GM12878 (cell line): ENCODE results near the gene STX4. TPM values are rescaled to one million over a fixed set of nuclear protein-coding genes. Genes with fewer than 3 reads are reported as not detected.

Experiments used
- ATAC-seq: fragments of 200-7000 bp; cut with Tn5 transposase; 3 replicates; pipeline ENCODE4 v1.9.1; 2020; ENCODE audit warnings: mild to moderate bottlenecking, moderate library complexity
- BruUV-seq: library from RNA; stranded (reverse); fragments of 400-500 nt; replicated peaks from 2 replicates; lab custom pipeline; 2021; lab: Mats Ljungman, UMichigan
- CTCF ChIA-PET: fragments of 300-600 bp; sonication (Branson Sonifier 250); formaldehyde crosslinking; extraction: SDS; loops from one replicate; lab custom pipeline; 2021; ENCODE audit warnings: inconsistent platforms; lab: Yijun Ruan, JAX
- POLR2A ChIA-PET: fragments of 350-600 bp; formaldehyde crosslinking; extraction: SDS; loops from one replicate; lab custom pipeline; 2021; ENCODE audit warnings: inconsistent platforms; lab: Charles Lee
- RAD21 ChIA-PET: fragments of 300-600 bp; sonication (Branson Sonifier 250); formaldehyde crosslinking; loops from one replicate; lab custom pipeline; 2023; ENCODE audit warnings: antibody characterized with exemption; ENCODE audit not compliant: unreplicated experiment; lab: Charles Lee
- SMC1A ChIA-PET: fragments of 300-600 bp; sonication (Branson Sonifier 250); formaldehyde crosslinking; loops from one replicate; lab custom pipeline; 2023; ENCODE audit not compliant: unreplicated experiment, uncharacterized antibody; lab: Charles Lee
- DNase-seq: peaks from one replicate; pipeline ENCODE4 v3.0.0-alpha.2; 2011; ENCODE audit warnings: low read depth, low spot score
- FAIRE-seq: peaks from 3 replicates; lab custom pipeline; 2011; peaks lifted over from hg19 to GRCh38; lab: Jason Lieb, UNC
- H2AFZ ChIP-seq: 2 replicates; pipeline ENCODE4 v1.6.0; 2011; ENCODE audit warnings: low read depth, low read length, control low read depth; ENCODE audit not compliant: control insufficient read depth
- H3K27ac ChIP-seq: 2 replicates; pipeline ENCODE4 v1.5.1; 2011; ENCODE audit warnings: control low read depth; ENCODE audit not compliant: control insufficient read depth, insufficient read depth
- H3K27me3 ChIP-seq, 2 experiments: replicated peaks in 1 of 2; 2 replicates each; pipeline versions ENCODE4 v1.6.0 to v1.6.1; 2011; ENCODE audit warnings: low read length in 1 of 2; ENCODE audit not compliant: control insufficient read depth in 2 of 2, insufficient read depth in 2 of 2
- H3K36me3 ChIP-seq, 2 experiments: 2 replicates each; pipeline ENCODE4 v1.5.1; 2011; ENCODE audit warnings: low read length in 1 of 2; ENCODE audit not compliant: control insufficient read depth in 2 of 2, insufficient read depth in 2 of 2
- H3K4me1 ChIP-seq: 2 replicates; pipeline ENCODE4 v1.6.1; 2011; ENCODE audit warnings: mild to moderate bottlenecking, low read length, moderate library complexity, mixed read lengths; ENCODE audit not compliant: control insufficient read depth, insufficient read depth
- H3K4me2 ChIP-seq: 2 replicates; pipeline ENCODE4 v1.6.0; 2011; ENCODE audit warnings: control low read depth; ENCODE audit not compliant: control insufficient read depth, insufficient read depth
- H3K4me3 ChIP-seq: fragments of 200-600 bp; sonication (generic); 2 replicates; pipeline ENCODE4 v1.5.1; 2016
- H3K79me2 ChIP-seq: 2 replicates; pipeline ENCODE4 v1.6.0; 2011; ENCODE audit warnings: low read length; ENCODE audit not compliant: control insufficient read depth, insufficient read depth
- H3K9ac ChIP-seq: 2 replicates; pipeline ENCODE4 v1.8.0; 2011; ENCODE audit warnings: low read length, control low read depth, mixed read lengths; ENCODE audit not compliant: control insufficient read depth, insufficient read depth
- H3K9me3 ChIP-seq: replicated peaks from 3 replicates; pipeline ENCODE4 v1.5.1; 2011; ENCODE audit warnings: mild to moderate bottlenecking, low read length; ENCODE audit not compliant: control insufficient read depth, insufficient read depth
- H4K20me1 ChIP-seq: 2 replicates; pipeline ENCODE4 v1.6.0; 2011; ENCODE audit not compliant: control insufficient read depth, insufficient read depth
- BCL3 ChIP-seq: IDR thresholded peaks from 2 replicates; pipeline ENCODE4 v1.6.1; 2011; ENCODE audit warnings: borderline replicate concordance, low read depth, mild to moderate bottlenecking, moderate library complexity, low read length; ENCODE audit not compliant: insufficient read depth, poor library complexity, severe bottlenecking
- CBX3 ChIP-seq: fragments of 200-600 bp; sonication (generic); IDR thresholded peaks from 2 replicates; pipeline ENCODE4 v1.6.1; 2016; ENCODE audit warnings: low read depth, borderline replicate concordance
- CEBPB ChIP-seq, 2 experiments: fragments of 150-350 bp in 1 of 2; IDR thresholded peaks; 2 replicates each; pipeline ENCODE4 v1.6.1; 2012 to 2014; ENCODE audit warnings: low read depth in 2 of 2, low read length in 2 of 2, borderline replicate concordance in 1 of 2, inconsistent platforms in 1 of 2
- MAX ChIP-seq: IDR thresholded peaks from 2 replicates; pipeline ENCODE4 v1.6.1; 2012; ENCODE audit warnings: low read depth, low read length, improper control_type of control experiment
- YBX1 ChIP-seq: fragments of 450-650 bp; IDR thresholded peaks from 2 replicates; pipeline ENCODE4 v1.6.1; 2016; ENCODE audit warnings: antibody characterized with exemption
- WGBS: methylation state at CpG from one replicate; pipeline ENCODE4 v1.1.6; 2016; ENCODE audit warnings: low lambda C conversion rate; ENCODE audit not compliant: insufficient replicate concordance, insufficient coverage; ENCODE audit errors: missing lambda C conversion rate; 5-methylcytosine and 5-hydroxymethylcytosine counted together
- in situ Hi-C: fragments of 300-500 bp; cut with MboI; formaldehyde crosslinking; loops from 9 replicates; pipeline ENCODE4 v1.14.3; 2018; ENCODE audit warnings: mixed read lengths
- intact Hi-C: fragments of 100-400 bp; cut with micrococcal nuclease; formaldehyde crosslinking; loops from one replicate; pipeline ENCODE4 v1.14.2; 2022; ENCODE audit not compliant: unreplicated experiment
- polyA plus RNA-seq, 11 experiments: library from polyadenylated mRNA; depleted of rRNA in 4 of 11; unstranded in 6 of 11; stranded (reverse) in 5 of 11; fragments of >200 nt; fragmentation: Nextera tagmentation in 4 of 11; fragmentation: Illumina TruSeq in 1 of 11; extraction: Ambion mirVana in 4 of 11; extraction: Trizol in 1 of 11; gene quantifications; 1 replicate in 1 of 11; 2 replicates in 10 of 11; pipeline versions ENCODE4 v1.2.1 to v1.2.3, GENCODE V29; 2011 to 2016; ENCODE audit warnings: inconsistent platforms in 2 of 11, missing spikeins in 2 of 11, low read depth in 1 of 11
- total RNA-seq, 4 experiments: library from RNA; depleted of rRNA in 3 of 4; stranded (reverse); fragments of >200 nt in 3 of 4; fragmentation: Illumina TruSeq in 1 of 4; extraction: Trizol in 1 of 4; gene quantifications; 2 replicates each; pipeline versions ENCODE4 v1.2.1 to v1.2.3, GENCODE V29; 2013 to 2021

Gene STX4
- total and polyA plus RNA-seq, 10 of the 15 experiments (the other 5 are each of a cell fraction or from before 2014, with no cell fraction given): 3.3 to 37.6 (median 22.6) TPM

GRCh38 chr16:30987581-30988190, 45.7 kb upstream of the STX4 start:
- Histone ChIP-seq H3K79me2 (no peaks in the 10 kb centered on the region), H3K27ac (no peak overlapping the region), H4K20me1 (no peaks in the 10 kb centered on the region), H3K36me3 (peaks cover 5 to 17% of the 10 kb centered on the region in 2 experiments), H3K9ac (no peak overlapping the region), H2AFZ (no peak overlapping the region), H3K9me3 (no peaks in the 10 kb centered on the region), H3K27me3 (no peaks in the 10 kb centered on the region), H3K4me1 (no peaks in the 10 kb centered on the region; the same call in 1 of the 2 replicates), H3K4me2 (no peak overlapping the region), H3K4me3 (no peak overlapping the region)
- TF ChIP-seq CBX3 (no peak), MAX (no peak), YBX1 (no peak)
- SMC1A ChIA-PET: no interaction called here
- intact Hi-C loops: no loop called here
- BruUV-seq: no TSS peak
- WGBS: 93% methylated on average over 30 of the region's 30 CpGs
- POLR2A ChIA-PET: no interaction called here
- FAIRE-seq (no peak), DNase-seq (no peak), ATAC-seq (no peak)
- RAD21 ChIA-PET: interaction anchor here (1.2 kb wide), 1 partner anchor 9 kb away, joined by 3 read pairs; no protein-coding TSS in a partner anchor
- CTCF ChIA-PET: no interaction called here
- in situ Hi-C loops: loop anchor here (5.0 to 25.0 kb wide), 2 partner anchors 110 to 450 kb away; partner anchors contain the start of genes COX6A2 and ZNF843

- Histone ChIP-seq H2AFZ (no peak overlapping the region), H3K79me2 (no peaks in the 10 kb centered on the region), H3K4me3 (no peak overlapping the region), H3K4me2 (no peak overlapping the region), H3K9me3 (no peaks in the 10 kb centered on the region), H3K27me3 (no peaks in the 10 kb centered on the region), H3K9ac (no peak overlapping the region), H3K27ac (no peak overlapping the region), H3K36me3 (peaks cover 3 to 10% of the 10 kb centered on the region in 2 experiments), H3K4me1 (peaks cover 7% of the 10 kb centered on the region), H4K20me1 (no peaks in the 10 kb centered on the region)
- ATAC-seq: no peak
- BruUV-seq: no TSS peak
- ChIA-PET SMC1A (no interaction called here), RAD21 (no interaction called here), POLR2A (no interaction called here), CTCF (no interaction called here)
- no peak for FAIRE-seq
- intact Hi-C loops: loop anchor here (10.0 kb wide), 1 partner anchor 85 kb away; the partner anchor contains the start of genes ZNF646 and ZNF668
- WGBS: 85% methylated on average over 23 of the region's 23 CpGs
- no peak for DNase-seq
- in situ Hi-C loops: loop anchor here (5.0 to 25.0 kb wide), 3 partner anchors 108 to 878 kb away; partner anchors contain the start of genes COX6A2 and ZNF843
- TF ChIP-seq BCL3 (peak; percentile 80), CEBPB (IDR thresholded peaks at IDR 0.05; ENCODE audit: borderline replicate concordance in 1 of 2, low read depth in 2 of 2, low read length in 2 of 2) (no peak)
These were observed 43.8 kb upstream of the STX4 start for GRCh38 chr16:30989469-30990047.
